Esophagus squamous epithelium (tissue), 5 donors: Measurements from ENCODE around the gene APH1A. TPM values are rescaled to one million over a fixed set of nuclear protein-coding genes. Genes with fewer than 3 reads are reported as not detected.
A peak's percentile ranks its signal among the peaks of the same experiment; 100 is the strongest.
"Not testable (repeated sequence)": the region's sequence is repeated elsewhere in the genome, so short reads cannot be mapped to it uniquely, and the experiment has no call there.

Experiments used
- DNase-seq: peaks from one replicate; lab custom pipeline; 2025; lab: John Stamatoyannopoulos, UW
- H3K27ac ChIP-seq, 4 donors: fragments of 200-600 bp; sonication (generic); one replicate each; pipeline ENCODE4 v1.5.1; 2016 to 2019; ENCODE audit warnings: mild to moderate bottlenecking in 1 of 4
- H3K27me3 ChIP-seq, 4 donors: fragments of 200-600 bp; sonication (generic); 1 replicate in 3 of 4; 2 replicates in 1 of 4; pipeline versions ENCODE4 v1.5.1 to v1.6.0; 2017 to 2021; ENCODE audit warnings: antibody characterized with exemption in 1 of 4
- H3K36me3 ChIP-seq, 3 donors: fragments of 200-600 bp; sonication (generic); one replicate each; pipeline ENCODE4 v1.5.1; 2016 to 2019
- H3K4me1 ChIP-seq, 3 donors: fragments of 200-600 bp; sonication (generic); one replicate each; pipeline ENCODE4 v1.5.1; 2017 to 2019
- H3K4me3 ChIP-seq, 4 donors: fragments of 200-600 bp; sonication (generic); 1 replicate in 3 of 4; 2 replicates in 1 of 4; pipeline ENCODE4 v1.5.1; 2016 to 2019; ENCODE audit warnings: mild to moderate bottlenecking in 2 of 4, moderate library complexity in 1 of 4
- H3K9me3 ChIP-seq, 3 donors: fragments of 200-600 bp; sonication (generic); one replicate each; pipeline ENCODE4 v1.5.1; 2016 to 2019
- CTCF ChIP-seq, 6 experiments: fragments of 450-650 bp in 4 of 6; fragments of 200-600 bp in 2 of 6; sonication (generic) in 2 of 6; IDR thresholded peaks; one replicate each; pipeline ENCODE4 v1.5.1; 2016 to 2019; ENCODE audit warnings: antibody characterized with exemption in 6 of 6, mild to moderate bottlenecking in 4 of 6, moderate library complexity in 4 of 6
- POLR2A ChIP-seq, 4 donors: fragments of 450-650 bp; IDR thresholded peaks; one replicate each; pipeline ENCODE4 v1.6.1; 2017; ENCODE audit warnings: antibody characterized with exemption in 4 of 4, mild to moderate bottlenecking in 4 of 4, moderate library complexity in 3 of 4
- WGBS, 2 donors: methylation state at CpG; one replicate each; pipeline ENCODE4 v1.1.5; 2018; 5-methylcytosine and 5-hydroxymethylcytosine counted together
- intact Hi-C: fragments of 100-400 bp; cut with DNase I; formaldehyde crosslinking; loops from one replicate; pipeline ENCODE4 v1.15.0; 2022
- total RNA-seq, 4 donors: library from RNA; depleted of rRNA; stranded (reverse); fragments of >200 nt; gene quantifications; one replicate each; pipeline ENCODE4 v1.1.0, GENCODE V29; 2016
- donor health status: DM: yes; HTN: yes; CAD: no.

APH1A gene
- total RNA-seq, 4 donors from 2014 or later: 94.0 to 112 (median 95.2) TPM

GRCh38 chr1:150256198-150256553, 12.6 kb downstream of the APH1A start:
- Histone ChIP-seq H3K36me3 (no peaks in the 10 kb centered on the region), H3K4me1 (peaks cover 9 to 34% (median 20%) of the 10 kb centered on the region in 3 donors), H3K27ac (peak overlapping the region in 2 of 4 donors; percentile 58 to 70), H3K4me3 (peak overlapping the region in 2 of 4 donors; percentile 17 to 52), H3K9me3 (no peaks in the 10 kb centered on the region), H3K27me3 (peaks cover 0 to 23% (median 0%) of the 10 kb centered on the region in 4 donors)
- DNase-seq: no peak
- 0% methylated on average over 1 of the region's 1 CpG for WGBS, 2 donors
- intact Hi-C loops: no loop called here
- no peak for TF ChIP-seq POLR2A (IDR thresholded peaks at IDR 0.05)
- no peak for TF ChIP-seq CTCF (IDR thresholded peaks at IDR 0.05)

GRCh38 chr1:150249936-150250335, 18.9 kb downstream of the APH1A start:
- DNase-seq: no peak
- intact Hi-C loops: no loop called here
- Histone ChIP-seq H3K27ac (no peak overlapping the region), H3K36me3 (no peaks in the 10 kb centered on the region), H3K9me3 (no peaks in the 10 kb centered on the region), H3K27me3 (no peaks in the 10 kb centered on the region), H3K4me3 (no peak overlapping the region), H3K4me1 (no peaks in the 10 kb centered on the region)
- TF ChIP-seq CTCF (IDR thresholded peaks at IDR 0.05) (no peak), POLR2A (IDR thresholded peaks at IDR 0.05) (no peak)
- 66 to 73% methylated on average over 2 of the region's 2 CpGs for WGBS, 2 donors

- DNase-seq: no peak
- Histone ChIP-seq H3K27ac (no peak overlapping the region), H3K9me3 (no peaks in the 10 kb centered on the region), H3K4me3 (no peak overlapping the region), H3K36me3 (no peaks in the 10 kb centered on the region), H3K4me1 (no peaks in the 10 kb centered on the region), H3K27me3 (no peaks in the 10 kb centered on the region)
- 85 to 91% methylated on average over 3 of the region's 3 CpGs for WGBS, 2 donors
- intact Hi-C loops: no loop called here
- TF ChIP-seq POLR2A (IDR thresholded peaks at IDR 0.05) (no peak), CTCF (IDR thresholded peaks at IDR 0.05) (no peak)
Measured at GRCh38 chr1:150243003-150243402, 25.8 kb downstream of the APH1A start.

GRCh38 chr1:150237746-150238145, 31.1 kb downstream of the APH1A start:
- peaks cover 5 to 27% (median 7%) of the 10 kb centered on the region in 3 donors for H3K4me1 ChIP-seq
- no peaks in the 10 kb centered on the region for H3K9me3 ChIP-seq
- H3K27ac ChIP-seq: no peak overlapping the region
- no peak for DNase-seq
- TF ChIP-seq CTCF (IDR thresholded peaks at IDR 0.05) (no peak), POLR2A (IDR thresholded peaks at IDR 0.05) (no peak)
- no peaks in the 10 kb centered on the region for H3K36me3 ChIP-seq
- no peak overlapping the region for H3K4me3 ChIP-seq
- WGBS, 2 donors: 92 to 94% methylated on average over 10 to 21 of the region's 21 CpGs
- H3K27me3 ChIP-seq: no peaks in the 10 kb centered on the region
- intact Hi-C loops: no loop called here

- 76 to 91% methylated on average over 13 of the region's 13 CpGs for WGBS, 2 donors
- H3K9me3 ChIP-seq, intact Hi-C loops, DNase-seq, H3K4me3 ChIP-seq, H3K27ac ChIP-seq, H3K27me3 ChIP-seq, H3K36me3 ChIP-seq: not testable (repeated sequence)
- peaks cover 5 to 27% (median 7%) of the 10 kb centered on the region in 3 donors for H3K4me1 ChIP-seq
Measured at GRCh38 chr1:150237176-150237575, 31.6 kb downstream of the APH1A start.

- Histone ChIP-seq H3K27me3 (no peaks in the 10 kb centered on the region), H3K4me1 (peaks cover 5 to 27% (median 7%) of the 10 kb centered on the region in 3 donors), H3K9me3 (no peaks in the 10 kb centered on the region), H3K27ac (peak overlapping the region; percentile 57 to 97 (median 79)), H3K36me3 (no peaks in the 10 kb centered on the region), H3K4me3 (peak overlapping the region; percentile 66 to 96 (median 88))
- intact Hi-C loops: no loop called here
- 31 to 41% methylated on average over 9 to 10 of the region's 10 CpGs for WGBS, 2 donors
- no peak for TF ChIP-seq POLR2A (IDR thresholded peaks at IDR 0.05)
- TF ChIP-seq CTCF (IDR thresholded peaks at IDR 0.05): no peak
- DNase-seq: no peak
Measured at GRCh38 chr1:150236614-150237100, 32.2 kb downstream of the APH1A start.
